IPS DF 4.7 (cell line): ENCODE data around the gene PTPMT1.

Experiments used
- DNase-seq: peaks from one replicate; pipeline ENCODE4 v3.0.0-alpha.2; 2013; ENCODE audit warnings: low spot score; ENCODE audit errors: extremely low read depth

The PTPMT1 gene

GRCh38 chr11:47607380-47607779, 42.0 kb downstream of the PTPMT1 start:
- no peak for DNase-seq

DNA sequence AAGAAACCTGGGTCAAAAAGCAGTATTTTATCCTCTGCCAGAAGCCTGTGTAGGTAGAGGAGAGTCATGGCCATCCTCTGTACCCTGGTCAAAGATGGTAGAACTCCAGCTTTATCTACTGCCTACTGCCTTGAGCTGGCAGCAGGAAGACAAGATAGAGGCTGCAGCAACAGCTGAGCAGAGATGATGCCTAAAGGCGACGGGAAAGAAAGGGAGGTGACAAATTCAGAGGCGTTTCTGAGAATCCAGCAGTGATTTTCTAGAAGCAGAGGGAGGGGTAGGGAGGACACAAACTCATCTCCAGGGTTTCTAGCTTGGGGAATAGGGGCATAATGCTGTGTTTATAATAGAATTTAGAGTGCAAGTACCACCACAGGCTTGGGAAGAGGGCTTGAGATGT, 44.3 kb downstream of the PTPMT1 start:
- DNase-seq: no peak

GRCh38 chr11:47611348-47611794, 46.0 kb downstream of the PTPMT1 start:
- DNase-seq: no peak

DNA sequence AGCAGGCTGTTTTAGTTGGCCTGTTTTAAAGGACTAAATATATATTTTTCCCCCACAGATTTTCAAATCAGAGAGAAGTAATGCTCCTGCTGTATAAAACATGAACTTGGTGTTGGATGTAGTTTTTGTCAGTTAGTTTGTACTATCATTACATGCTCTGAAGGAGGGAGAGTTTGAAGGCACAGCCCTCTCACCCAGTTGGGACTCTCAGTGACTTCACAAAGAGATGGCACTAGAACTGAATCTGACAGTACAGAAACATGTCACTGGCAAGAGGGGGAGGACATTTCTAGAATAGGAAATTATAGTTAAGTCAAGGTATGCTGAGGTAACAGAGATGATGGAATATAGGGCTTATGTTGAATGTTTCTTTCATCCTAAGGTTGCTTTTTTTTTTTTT, 49.9 kb downstream of the PTPMT1 start:
- DNase-seq: no peak

- no peak for DNase-seq
Observed at GRCh38 chr11:47616726-47617416, 51.5 kb downstream of the PTPMT1 start.

DNA sequence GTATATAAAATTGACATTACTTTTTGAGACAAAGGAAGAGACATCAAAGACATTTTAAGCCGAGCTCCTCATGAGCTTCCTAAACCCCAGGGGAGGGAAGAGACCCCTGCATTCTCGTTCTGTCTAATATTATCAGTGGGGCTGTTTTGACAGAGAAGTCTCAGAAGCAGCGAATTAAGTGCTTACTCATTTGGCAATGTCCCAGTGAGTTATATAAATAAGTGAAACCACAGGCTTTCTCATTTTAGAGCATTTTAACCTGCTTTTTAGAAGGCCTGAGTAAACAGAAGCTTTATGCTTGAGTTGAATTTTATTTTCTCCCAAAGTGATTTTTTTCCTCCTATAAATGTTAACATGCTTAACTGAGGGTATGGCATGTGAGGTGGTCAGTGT, 52.0 kb downstream of the PTPMT1 start:
- DNase-seq: no peak

DNA sequence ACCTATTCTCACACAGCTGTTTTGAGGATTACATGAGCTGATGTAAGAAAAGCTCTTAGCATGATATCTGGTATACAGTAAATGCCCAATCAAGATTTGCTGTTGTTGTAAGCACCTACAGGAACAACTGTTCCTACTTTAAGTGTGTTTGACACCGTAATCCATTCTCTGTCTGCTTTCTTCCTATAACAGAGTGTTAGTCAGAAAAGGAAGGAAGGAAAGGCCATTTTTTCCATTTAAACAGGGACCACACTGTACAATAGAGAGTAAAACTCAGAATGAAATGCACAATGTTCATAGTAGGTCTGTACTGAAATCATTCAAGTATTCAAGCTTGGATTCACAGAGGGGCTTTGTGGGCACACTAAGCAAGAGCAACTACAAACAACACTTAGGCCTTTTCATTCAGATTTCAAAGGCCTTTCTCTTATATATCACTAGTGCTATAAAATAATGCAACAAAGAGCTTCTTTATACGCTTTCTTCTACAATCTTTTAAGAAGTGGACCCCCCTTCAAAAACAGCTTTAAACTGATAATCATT, 55.5 kb downstream of the PTPMT1 start:
- DNase-seq: no peak
